A204.1 (cell line): Measurements from ENCODE around the gene TMEM200B.
"Not testable (repeated sequence)": the region's sequence is repeated elsewhere in the genome, so short reads cannot be mapped to it uniquely, and the experiment has no call there.

Experiments
- FAIRE-seq: peaks from 2 replicates; lab custom pipeline; 2012; peaks lifted over from hg19 to GRCh38; lab: Jason Lieb, UNC

Gene TMEM200B

DNA sequence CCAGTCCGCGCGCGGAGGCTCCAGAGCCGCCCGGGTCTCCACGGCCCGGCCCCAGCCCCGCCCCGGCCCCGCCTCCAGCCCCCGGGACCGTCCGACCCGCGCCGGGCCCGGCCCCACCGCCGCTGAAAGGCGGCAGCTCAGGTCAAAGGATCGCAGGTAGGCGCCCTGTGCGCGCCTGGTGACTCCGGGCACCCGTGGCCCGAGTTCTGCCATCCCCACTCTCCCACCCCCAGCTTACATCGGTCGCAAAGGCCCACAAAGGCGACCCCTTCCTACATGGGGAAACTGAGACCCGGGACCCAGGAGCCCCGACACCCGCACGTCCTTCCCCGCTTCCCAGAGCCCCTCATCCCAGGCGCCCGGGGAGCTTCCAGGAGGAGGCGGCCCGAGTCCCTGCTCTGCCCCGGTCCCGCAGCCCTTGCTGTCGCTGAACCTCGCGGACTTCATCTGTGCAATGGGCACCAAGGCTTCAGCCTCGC lies at the start of gene TMEM200B:
Gene TMEM200B, minus strand, starts transcription at position 17 of the 479 bp plus-strand sequence. CDS start 2,075 bp downstream, outside the sequence.
- FAIRE-seq, result no peak

- FAIRE-seq, result no peak
Measured at GRCh38 chr1:29172415-29172939, 48.8 kb upstream of the TMEM200B start.

DNA sequence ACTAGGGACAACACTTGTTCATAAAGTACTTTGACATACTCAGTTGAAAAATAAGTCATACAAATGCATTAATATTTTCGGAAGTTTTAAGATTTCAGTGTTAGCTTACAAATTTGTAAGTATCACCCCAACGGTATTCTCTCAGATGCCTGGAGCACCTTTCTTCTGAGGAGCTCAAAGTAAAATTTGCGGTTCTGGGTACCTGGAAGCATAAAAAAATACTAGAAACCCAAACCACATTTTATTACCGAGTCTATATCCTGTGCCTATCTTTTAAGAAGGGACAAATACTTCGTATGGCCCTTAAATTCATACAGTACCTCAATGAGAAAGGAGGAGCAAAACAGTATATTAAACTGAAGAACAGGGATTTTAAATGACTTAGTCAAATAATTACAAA lies 47.8 kb upstream of the TMEM200B start:
- FAIRE-seq, result no peak

DNA sequence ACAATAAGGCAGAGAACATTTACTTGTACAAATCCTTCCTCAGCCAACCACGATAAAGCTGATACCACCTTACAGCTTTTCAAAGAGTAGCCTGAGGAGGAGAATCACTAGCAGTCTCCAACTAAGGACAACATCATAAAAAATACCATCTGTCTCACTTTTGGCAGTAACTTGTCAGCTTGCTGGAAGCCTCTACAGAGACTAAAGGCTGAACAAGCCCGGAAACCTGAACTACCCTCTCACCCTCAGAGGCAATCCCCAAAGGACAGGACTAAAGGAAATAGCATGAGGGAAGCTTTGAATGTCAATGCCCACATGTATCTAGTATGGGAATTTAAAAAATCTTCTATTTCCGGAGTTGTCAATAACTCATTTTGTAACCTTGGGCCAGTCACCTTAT lies 47.4 kb upstream of the TMEM200B start:
- no peak for FAIRE-seq

DNA sequence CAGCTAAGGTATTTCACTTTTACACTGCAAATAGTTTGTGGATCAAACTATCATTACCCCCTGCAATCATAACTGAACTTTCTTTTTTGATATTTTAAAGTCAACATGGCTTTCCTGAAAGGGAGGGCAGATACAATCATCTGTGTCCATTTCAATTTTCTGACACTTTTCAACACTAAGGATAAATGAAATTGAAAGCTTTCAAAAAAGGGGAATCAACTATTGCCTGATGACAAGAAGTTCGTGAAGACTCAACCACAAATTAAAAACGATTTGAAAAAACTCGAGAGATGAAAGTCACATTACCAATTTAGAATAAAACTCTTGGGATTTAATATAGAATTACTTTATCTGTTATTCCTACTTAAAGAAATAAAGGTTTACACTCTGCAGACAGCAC lies 46.3 kb upstream of the TMEM200B start:
- FAIRE-seq, result no peak

DNA sequence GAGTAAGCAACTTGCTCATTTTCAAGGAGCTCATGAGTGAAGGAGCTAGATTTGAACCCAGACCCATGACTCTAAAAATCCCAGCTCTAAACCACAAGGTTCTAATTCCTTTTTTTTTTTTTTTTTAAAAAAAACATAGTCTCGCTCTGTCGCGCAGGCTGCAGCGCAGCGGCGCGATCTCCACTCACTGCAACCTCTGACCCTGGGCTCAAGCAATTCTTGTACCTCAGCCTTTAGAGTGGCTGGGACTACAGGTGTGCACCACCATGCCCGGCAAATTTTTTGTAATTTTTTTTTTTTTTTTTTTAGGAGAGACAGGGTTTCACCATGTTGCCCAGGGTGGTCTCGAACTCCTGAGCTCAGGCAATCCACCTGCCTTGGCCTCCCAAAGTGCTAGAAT lies 44.2 kb upstream of the TMEM200B start:
- no peak for FAIRE-seq

DNA sequence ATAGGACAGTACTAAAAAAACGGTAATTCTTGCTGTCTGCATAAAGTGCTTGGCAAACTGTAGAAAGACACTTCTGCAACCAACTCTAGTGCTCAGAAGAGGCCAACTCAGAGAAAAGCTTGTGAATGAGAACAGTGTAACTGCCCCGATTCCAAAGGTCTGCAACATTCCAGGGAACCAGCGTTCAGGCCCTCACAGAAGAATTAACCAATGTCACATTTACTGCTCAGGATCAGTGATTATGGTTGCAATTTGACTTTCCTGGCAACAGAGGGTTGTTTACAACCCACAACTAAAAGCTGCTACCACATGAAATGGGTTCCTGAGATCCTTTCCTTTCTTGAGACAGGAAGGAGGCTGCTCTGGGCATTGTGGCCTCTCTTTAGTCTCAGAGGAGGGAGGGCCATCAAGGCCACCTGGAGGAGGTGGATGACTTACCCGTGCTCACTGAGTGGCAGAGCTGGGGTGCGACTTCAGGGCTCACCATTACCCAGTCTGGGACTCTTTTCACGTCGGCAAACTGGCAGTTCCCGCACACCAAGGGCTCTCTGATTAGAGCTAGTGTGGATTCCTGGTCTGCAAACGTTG lies 42.7 kb upstream of the TMEM200B start:
- FAIRE-seq, result no peak

DNA sequence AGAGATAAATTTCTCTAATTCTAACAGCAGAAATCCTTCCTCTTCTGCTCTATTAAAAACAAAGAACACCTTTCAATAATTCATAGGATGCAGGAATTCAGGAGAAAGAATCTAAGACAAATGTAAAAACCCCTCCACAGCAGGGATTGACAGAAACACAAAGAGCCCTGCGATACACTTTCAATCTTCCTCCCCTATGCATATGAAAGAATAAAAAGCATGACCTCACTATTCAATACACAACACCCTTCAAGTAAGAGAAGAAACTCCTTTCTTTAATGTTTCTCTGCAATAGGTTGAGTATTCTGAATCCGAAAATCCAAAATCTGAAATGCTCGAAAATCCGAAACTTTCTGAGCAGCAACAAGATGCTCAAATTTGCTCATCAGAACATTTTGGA lies 40.9 kb upstream of the TMEM200B start:
- FAIRE-seq, result no peak

DNA sequence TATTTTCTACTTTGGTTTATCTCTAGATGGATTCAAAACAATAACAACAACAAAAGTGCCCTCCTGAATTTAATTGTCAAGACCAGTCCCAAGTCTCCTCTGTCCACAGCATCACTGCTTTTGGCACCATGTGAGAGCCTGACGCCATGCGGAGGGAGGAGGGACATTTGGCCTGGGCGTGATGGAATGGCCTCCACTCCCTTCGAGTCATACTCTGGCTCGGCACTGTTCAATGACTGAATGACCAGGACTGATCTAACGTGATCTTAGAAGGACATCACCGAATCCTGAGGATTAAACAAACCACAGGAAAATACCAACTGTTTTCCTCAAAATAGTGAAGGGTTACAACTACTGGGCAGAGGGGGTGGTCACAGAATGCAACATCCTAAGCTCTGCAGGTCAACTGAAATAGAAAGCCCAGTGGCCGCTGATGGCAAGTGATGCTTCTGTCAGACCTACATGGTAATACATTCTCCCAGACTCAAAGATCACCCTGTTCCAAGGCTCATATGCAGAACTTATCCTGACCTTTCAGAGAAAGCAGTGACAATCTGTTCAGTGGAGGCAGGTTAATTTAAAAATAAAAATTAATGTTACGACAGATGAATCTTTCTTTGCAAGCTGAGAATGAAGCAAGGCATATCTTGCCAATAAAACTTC lies 38.9 kb upstream of the TMEM200B start:
- FAIRE-seq, result no peak

DNA sequence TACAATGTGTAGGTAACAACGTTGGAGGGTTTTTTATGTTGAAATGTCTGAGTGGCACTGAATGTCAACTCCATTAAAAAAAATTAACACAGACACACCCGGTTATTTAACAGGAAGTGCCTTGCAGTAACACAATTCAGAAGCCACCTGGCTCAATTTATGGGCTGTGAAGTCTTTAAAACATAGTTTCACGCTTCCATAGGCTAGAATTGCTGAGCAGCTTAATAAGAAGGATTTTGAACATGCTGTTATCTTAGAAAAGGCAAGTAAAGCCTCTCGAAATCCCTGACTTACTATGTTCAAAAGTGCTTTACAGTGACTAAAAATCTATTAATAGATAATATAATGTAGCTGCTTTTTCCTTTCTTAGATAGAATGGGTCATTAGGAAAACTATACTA lies 38.3 kb upstream of the TMEM200B start:
- no peak for FAIRE-seq

GRCh38 chr1:29159773-29160172 lies 36.1 kb upstream of the TMEM200B start:
- FAIRE-seq, result no peak

- FAIRE-seq, result no peak
Measured at GRCh38 chr1:29157269-29157601, 33.5 kb upstream of the TMEM200B start.

- FAIRE-seq, result no peak
Measured at GRCh38 chr1:29156543-29157268, 33.0 kb upstream of the TMEM200B start.

GRCh38 chr1:29152046-29152805 lies 28.5 kb upstream of the TMEM200B start:
- no peak for FAIRE-seq

DNA sequence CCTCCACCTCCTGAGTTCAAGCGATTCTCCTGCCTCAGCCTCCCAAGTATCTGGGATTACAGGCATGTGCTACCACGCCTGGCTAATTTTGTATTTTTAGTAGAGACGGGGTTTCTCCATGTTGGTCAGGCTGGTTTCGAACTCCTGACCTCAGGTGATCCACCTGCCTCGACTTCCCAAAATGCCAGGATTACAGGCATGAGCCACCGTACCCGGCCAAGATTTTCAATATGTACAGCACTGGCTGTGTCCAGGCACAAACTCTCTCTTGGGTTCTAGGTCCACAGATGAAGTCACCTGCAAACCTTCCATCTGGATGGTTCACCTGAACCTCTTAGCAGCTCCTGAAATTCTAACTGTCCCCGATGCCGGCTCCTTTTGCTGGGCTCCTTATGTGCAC lies 26.6 kb upstream of the TMEM200B start:
- not testable (repeated sequence) for FAIRE-seq

GRCh38 chr1:29148656-29149491 lies 25.2 kb upstream of the TMEM200B start:
- FAIRE-seq, result no peak

DNA sequence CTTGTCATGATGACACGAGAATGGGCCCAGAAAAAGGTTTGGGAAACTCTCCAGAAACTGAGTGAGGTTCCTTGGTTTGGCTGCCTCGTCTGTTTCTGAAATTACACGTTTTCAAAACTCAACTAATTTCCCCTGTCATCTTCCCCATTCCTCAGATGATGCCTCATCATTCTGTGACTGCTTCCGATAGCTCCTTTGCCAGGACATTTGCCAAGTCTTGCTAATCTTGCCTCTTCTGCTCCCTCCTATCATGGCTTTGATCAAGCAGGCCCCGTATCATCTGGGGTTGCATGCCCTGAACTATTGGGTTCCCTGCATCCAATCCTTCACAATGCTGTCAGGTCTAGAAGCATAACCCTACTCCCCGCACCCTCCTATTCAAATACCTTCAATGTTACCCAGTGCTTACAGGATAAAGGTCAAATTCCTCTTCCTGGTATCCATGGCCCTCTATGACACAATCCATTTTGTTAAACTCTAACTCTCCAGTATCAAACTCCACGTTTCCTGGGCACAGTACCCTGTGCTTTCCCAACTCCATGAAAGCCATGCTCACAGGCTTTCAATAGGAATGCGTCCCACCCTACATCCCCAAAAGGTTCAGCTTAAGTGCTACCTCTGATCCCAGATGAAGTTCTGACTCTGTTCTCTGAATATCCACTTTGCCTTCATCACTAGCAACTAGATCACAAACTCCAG lies 22.2 kb upstream of the TMEM200B start:
- FAIRE-seq, result no peak

- FAIRE-seq, result no peak
Measured at GRCh38 chr1:29144178-29144577, 20.5 kb upstream of the TMEM200B start.

DNA sequence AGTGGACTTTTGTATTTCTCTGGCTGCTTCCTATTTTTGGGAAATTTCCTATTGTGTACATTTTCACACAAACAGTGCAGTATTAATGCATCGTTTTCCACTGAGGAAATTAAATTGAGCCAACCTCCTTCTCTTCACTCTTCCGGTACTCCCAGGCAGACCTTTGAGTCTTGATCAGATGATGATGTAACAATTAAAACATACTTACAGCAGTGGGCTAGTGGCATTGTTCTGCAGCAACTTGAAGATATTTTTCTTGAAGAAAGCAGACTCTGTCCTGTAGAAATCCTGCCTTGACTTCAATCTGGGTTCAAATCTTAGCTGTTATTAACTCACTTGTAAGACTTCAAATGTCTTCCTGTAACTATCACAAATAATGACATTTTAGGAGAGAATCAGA lies 19.0 kb upstream of the TMEM200B start:
- FAIRE-seq, result no peak

GRCh38 chr1:29136391-29136915 lies 12.8 kb upstream of the TMEM200B start:
- no peak for FAIRE-seq

DNA sequence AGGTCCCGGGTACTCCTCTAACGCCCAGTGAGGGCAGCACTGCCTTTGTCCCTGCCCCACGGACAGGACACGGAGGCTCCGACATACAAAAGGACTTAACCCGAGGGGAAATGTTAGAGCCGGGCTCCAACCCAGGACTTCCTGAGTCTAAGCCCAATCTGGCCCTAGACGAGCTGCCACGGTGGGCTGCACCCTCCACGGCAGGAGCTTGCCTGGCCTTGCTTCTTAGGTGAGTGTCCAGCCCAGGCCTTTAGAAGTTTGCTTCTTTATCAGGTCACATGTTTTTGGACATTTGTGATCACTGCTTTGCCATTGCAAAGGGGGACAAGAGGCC lies 11.0 kb upstream of the TMEM200B start:
- FAIRE-seq, result no peak
